GM23248 (cell line): Measurements from ENCODE around the gene SFXN2. TPM values are rescaled to one million over a fixed set of nuclear protein-coding genes. Genes with fewer than 3 reads are reported as not detected.

Experiments
- DNase-seq: peaks from one replicate; pipeline ENCODE4 v3.0.0-alpha.2; 2015
- H2AFZ ChIP-seq: fragments of 200-600 bp; sonication (generic); 2 replicates; pipeline ENCODE4 v1.6.1; 2016; ENCODE audit warnings: antibody characterized with exemption
- H3F3A ChIP-seq: fragments of 200-600 bp; sonication (generic); 2 replicates; pipeline ENCODE4 v1.6.1; 2016; ENCODE audit warnings: mild to moderate bottlenecking, antibody characterized with exemption, mixed run types; ENCODE audit not compliant: insufficient read depth
- H3K27ac ChIP-seq: fragments of 200-600 bp; sonication (generic); 2 replicates; pipeline ENCODE4 v1.5.1; 2016; ENCODE audit warnings: mild to moderate bottlenecking
- H3K27me3 ChIP-seq: fragments of 200-600 bp; sonication (generic); replicated peaks from 2 replicates; pipeline ENCODE4 v1.6.1; 2016; ENCODE audit warnings: mild to moderate bottlenecking; ENCODE audit not compliant: insufficient read depth
- H3K36me3 ChIP-seq: fragments of 200-600 bp; sonication (generic); 2 replicates; pipeline ENCODE4 v1.6.1; 2016; ENCODE audit warnings: low read depth, mild to moderate bottlenecking
- H3K4me1 ChIP-seq: fragments of 200-600 bp; sonication (generic); 2 replicates; pipeline ENCODE4 v1.6.1; 2016; ENCODE audit warnings: mild to moderate bottlenecking; ENCODE audit not compliant: insufficient read depth
- H3K4me2 ChIP-seq: fragments of 200-600 bp; sonication (generic); one replicate; pipeline ENCODE4 v1.6.1; 2016; ENCODE audit warnings: mild to moderate bottlenecking; ENCODE audit not compliant: unreplicated experiment
- H3K4me3 ChIP-seq: fragments of 200-600 bp; sonication (generic); 2 replicates; pipeline ENCODE4 v1.5.1; 2016; ENCODE audit warnings: mild to moderate bottlenecking
- H3K79me2 ChIP-seq: fragments of 200-600 bp; sonication (generic); 2 replicates; pipeline ENCODE4 v1.6.1; 2016; ENCODE audit warnings: mild to moderate bottlenecking; ENCODE audit not compliant: insufficient read depth
- H3K9ac ChIP-seq: fragments of 200-600 bp; sonication (generic); 2 replicates; pipeline ENCODE4 v1.6.1; 2016; ENCODE audit warnings: mild to moderate bottlenecking
- H3K9me2 ChIP-seq: fragments of 200-600 bp; sonication (generic); 2 replicates; pipeline ENCODE4 v1.6.1; 2016; ENCODE audit warnings: mixed run types, mild to moderate bottlenecking, moderate library complexity; ENCODE audit not compliant: insufficient read depth
- H3K9me3 ChIP-seq: fragments of 200-600 bp; sonication (generic); one replicate; pipeline ENCODE4 v1.6.1; 2017; ENCODE audit warnings: low read depth
- H4K20me1 ChIP-seq: fragments of 200-600 bp; sonication (generic); 2 replicates; pipeline ENCODE4 v1.6.0; 2016; ENCODE audit not compliant: insufficient read depth
- EZH2 ChIP-seq: fragments of 200-600 bp; sonication (generic); IDR thresholded peaks from 2 replicates; pipeline ENCODE4 v1.6.1; 2018; ENCODE audit warnings: antibody characterized with exemption, mild to moderate bottlenecking; ENCODE audit not compliant: insufficient read depth, poor library complexity, severe bottlenecking
- EZH2phosphoT487 ChIP-seq: fragments of 200-600 bp; sonication (generic); IDR thresholded peaks from 2 replicates; pipeline ENCODE4 v1.6.1; 2018; ENCODE audit warnings: antibody characterized with exemption, moderate library complexity, mild to moderate bottlenecking, low read depth; ENCODE audit not compliant: insufficient read depth
- WGBS, 2 experiments: methylation state at CpG; one replicate each; pipeline ENCODE4 v1.1.6; 2015 to 2017; ENCODE audit warnings: low lambda C conversion rate in 2 of 2, low coverage in 1 of 2; ENCODE audit errors: missing lambda C conversion rate in 2 of 2; 5-methylcytosine and 5-hydroxymethylcytosine counted together
- in situ Hi-C: fragments of 300-500 bp; cut with MboI; formaldehyde crosslinking; loops from 2 replicates; pipeline ENCODE4 v1.15.0; 2020
- polyA plus RNA-seq: library from polyadenylated mRNA; unstranded; fragments of >200 nt; fragmentation: Nextera tagmentation; extraction: Ambion mirVana; gene quantifications from 2 replicates; pipeline ENCODE4 v1.2.1, GENCODE V29; 2016
- total RNA-seq: library from RNA; depleted of rRNA; stranded (reverse); fragments of >200 nt; shearing (Covaris generic); gene quantifications from 2 replicates; pipeline ENCODE4 v1.2.3, GENCODE V29; 2014

Gene SFXN2
- total and polyA plus RNA-seq, 2 experiments from 2014 or later: 1.1 to 1.7 TPM

- H3K4me2 ChIP-seq: peak overlapping the region; percentile 49
- 31 to 36% methylated on average over 7 of the region's 7 CpGs for WGBS, 2 experiments
- H3K9me2 ChIP-seq: no peaks in the 10 kb centered on the region
- no peaks in the 10 kb centered on the region for H3F3A ChIP-seq
- H3K9ac ChIP-seq: peak overlapping the region; percentile 14; the same call in 1 of the 2 replicates
- H3K4me3 ChIP-seq: peak overlapping the region; percentile 46
- H3K27ac ChIP-seq: no peak overlapping the region
- no peaks in the 10 kb centered on the region for H3K9me3 ChIP-seq
- H2AFZ ChIP-seq: peak overlapping the region; percentile 99
- peaks cover 44% of the 10 kb centered on the region for H3K79me2 ChIP-seq
- peaks cover 18% of the 10 kb centered on the region; the same call in 1 of the 2 replicates for H3K4me1 ChIP-seq
- in situ Hi-C loops: loop anchor here (25.0 kb wide), 1 partner anchor 319 kb away; no protein-coding TSS in a partner anchor
- TF ChIP-seq EZH2phosphoT487 (no peak), EZH2 (no peak)
- no peak for DNase-seq
- H3K27me3 ChIP-seq: no peaks in the 10 kb centered on the region
- no peaks in the 10 kb centered on the region for H3K36me3 ChIP-seq
- no peaks in the 10 kb centered on the region for H4K20me1 ChIP-seq
Observed at GRCh38 chr10:102743078-102743587, 28.7 kb downstream of the SFXN2 start.

- TF ChIP-seq EZH2phosphoT487 (no peak), EZH2 (no peak)
- whole genome bisulfite sequencing, 2 experiments: 1% methylated on average over 29 to 37 of the region's 37 CpGs
Observed at GRCh38 chr10:102743588-102744373, 29.3 kb downstream of the SFXN2 start, which contains the start of gene WBP1L. WBP1L (plus strand) TSS chr10:102743948; CDS start chr10:102744054, 106 bp downstream.

GRCh38 chr10:102744374-102745051 is 30.1 kb downstream of the SFXN2 start:
- peaks cover 18% of the 10 kb centered on the region; the same call in 1 of the 2 replicates for H3K4me1 ChIP-seq
- H3K9me3 ChIP-seq: no peaks in the 10 kb centered on the region
- H3K4me2 ChIP-seq: peak overlapping the region; percentile 97
- H3K9ac ChIP-seq: peak overlapping the region; percentile 89
- 0 out of 2 replicates have a peak overlapping the region, but pooled peaks have one; percentile 6 for H2AFZ ChIP-seq
- H3K27me3 ChIP-seq: no peaks in the 10 kb centered on the region
- no peaks in the 10 kb centered on the region for H3K9me2 ChIP-seq
- DNase-seq: peak; percentile 68
- peak overlapping the region; percentile 43 for H3K27ac ChIP-seq
- 1 to 2% methylated on average over 9 of the region's 9 CpGs for WGBS, 2 experiments
- no peaks in the 10 kb centered on the region for H3K36me3 ChIP-seq
- peak overlapping the region; percentile 88 for H3K4me3 ChIP-seq
- H4K20me1 ChIP-seq: no peaks in the 10 kb centered on the region
- H3F3A ChIP-seq: no peaks in the 10 kb centered on the region
- TF ChIP-seq EZH2phosphoT487 (no peak), EZH2 (no peak)
- in situ Hi-C loops: loop anchor here (25.0 kb wide), 1 partner anchor 318 kb away; no protein-coding TSS in a partner anchor
- peaks cover 58% of the 10 kb centered on the region for H3K79me2 ChIP-seq

More at GRCh38 chr10:102743588-102744373, 29.3 kb downstream of the SFXN2 start, which contains the start of gene WBP1L:
- Histone ChIP-seq H3K4me2 (peak within 1 kb of the TSS; percentile 97), H3K27ac (peak within 1 kb of the TSS; percentile 43), H3F3A (no peaks in the 10 kb centered on the region), H3K9me2 (no peaks in the 10 kb centered on the region), H3K4me1 (peaks cover 18% of the 10 kb centered on the region; the same call in 1 of the 2 replicates), H3K79me2 (peaks cover 51% of the 10 kb centered on the region), H3K4me3 (peak within 1 kb of the TSS; percentile 88), H3K9ac (peak within 1 kb of the TSS; percentile 89), H3K36me3 (no peaks in the 10 kb centered on the region), H2AFZ (peak within 1 kb of the TSS; percentile 99), H4K20me1 (no peaks in the 10 kb centered on the region), H3K27me3 (no peaks in the 10 kb centered on the region), H3K9me3 (no peaks in the 10 kb centered on the region)
- in situ Hi-C loops: loop anchor here (25.0 kb wide), 1 partner anchor 319 kb away; no protein-coding TSS in a partner anchor
- peak; percentile 99 for DNase-seq

- Histone ChIP-seq H3F3A (no peaks in the 10 kb centered on the region), H3K4me1 (peaks cover 18% of the 10 kb centered on the region; the same call in 1 of the 2 replicates), H2AFZ (0 out of 2 replicates have a peak overlapping the region, but pooled peaks have one; percentile 6), H3K27me3 (no peaks in the 10 kb centered on the region), H4K20me1 (no peaks in the 10 kb centered on the region), H3K79me2 (peaks cover 64% of the 10 kb centered on the region), H3K4me3 (peak overlapping the region; percentile 88), H3K9me2 (no peaks in the 10 kb centered on the region), H3K9ac (peak overlapping the region; percentile 89), H3K27ac (peak overlapping the region; percentile 43), H3K9me3 (no peaks in the 10 kb centered on the region), H3K4me2 (peak overlapping the region; percentile 97), H3K36me3 (no peaks in the 10 kb centered on the region)
- 3 to 7% methylated on average over 4 of the region's 4 CpGs for WGBS, 2 experiments
- TF ChIP-seq EZH2phosphoT487 (no peak), EZH2 (no peak)
- in situ Hi-C loops: loop anchor here (25.0 kb wide), 1 partner anchor 317 kb away; no protein-coding TSS in a partner anchor
- no peak for DNase-seq
Observed at GRCh38 chr10:102745157-102745556, 30.7 kb downstream of the SFXN2 start.
